T-helper 2 cell treated with Interferon-gamma antibody and Interleukin-4, amounts not matched to agents 5 μg/mL and 100 μg/mL, for 36 hours (primary cell): Measurements from ENCODE around the gene FXYD4.
"Not testable (repeated sequence)": the region's sequence is repeated elsewhere in the genome, so short reads cannot be mapped to it uniquely, and the experiment has no call there.

Experiments
- DNase-seq: peaks from one replicate; pipeline ENCODE4 v3.0.0; 2021; ENCODE audit warnings: low spot score
- H3K27ac Mint-ChIP-seq: one replicate; pipeline ENCODE4 v1.8.0; 2021; ENCODE audit warnings: mild to moderate bottlenecking, mixed read lengths
- H3K27me3 Mint-ChIP-seq: one replicate; pipeline ENCODE4 v1.8.0; 2021; ENCODE audit warnings: low read depth, mixed read lengths
- H3K36me3 Mint-ChIP-seq: one replicate; pipeline ENCODE4 v1.8.0; 2021; ENCODE audit warnings: low read depth, mixed read lengths
- H3K4me1 Mint-ChIP-seq: one replicate; pipeline ENCODE4 v1.8.0; 2021; ENCODE audit warnings: low read depth, mixed read lengths
- H3K4me3 Mint-ChIP-seq: one replicate; pipeline ENCODE4 v1.8.0; 2022; ENCODE audit warnings: mild to moderate bottlenecking, moderate library complexity, mixed read lengths
- H3K9me3 Mint-ChIP-seq: one replicate; pipeline ENCODE4 v1.8.0; 2021; ENCODE audit warnings: mixed read lengths

Gene FXYD4

DNA sequence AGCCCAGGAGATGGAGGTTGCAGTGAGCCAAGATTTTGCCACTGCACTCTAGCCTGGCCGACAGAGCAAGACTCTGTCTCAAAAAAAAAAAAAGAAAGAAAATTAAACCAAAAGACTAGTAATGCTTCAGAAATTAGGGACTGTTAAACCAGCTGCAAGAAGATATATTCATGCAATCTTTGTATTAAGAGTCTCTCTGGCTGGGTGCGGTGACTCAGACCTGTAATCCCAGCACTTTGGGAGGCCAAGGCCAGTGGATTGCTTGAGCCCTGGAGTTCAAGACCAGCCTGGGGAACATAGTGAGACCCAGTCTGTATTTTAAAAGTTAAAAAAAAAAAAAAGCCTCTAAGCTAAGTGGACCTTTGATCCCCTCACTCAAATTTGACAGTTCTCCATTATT lies 40.1 kb downstream of the FXYD4 start:
- Mint-ChIP-seq H3K4me3 (no peak overlapping the region), H3K27ac (no peak overlapping the region), H3K4me1 (peaks cover 13% of the 10 kb centered on the region), H3K27me3 (no peaks in the 10 kb centered on the region), H3K36me3 (peaks cover 17% of the 10 kb centered on the region), H3K9me3 (no peaks in the 10 kb centered on the region)
- no peak for DNase-seq

DNA sequence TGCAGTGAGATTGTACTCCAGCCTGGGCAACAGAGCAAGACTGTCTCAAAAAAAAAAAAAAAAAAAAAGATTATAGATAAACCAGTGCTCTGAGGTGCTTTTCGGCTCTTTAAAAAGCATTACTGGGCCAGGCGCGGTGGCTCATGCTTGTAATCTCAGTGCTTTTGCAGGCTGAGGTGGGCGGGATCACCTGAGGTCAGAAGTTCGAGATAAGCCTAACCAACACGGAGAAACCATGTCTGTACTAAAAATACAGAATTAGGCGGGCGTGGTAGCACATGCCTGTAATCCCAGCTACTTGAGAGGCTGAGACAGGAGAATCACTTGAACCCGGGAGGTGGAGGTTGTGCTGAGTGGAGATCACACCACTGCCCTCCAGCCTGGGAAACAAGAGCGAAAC lies 44.1 kb downstream of the FXYD4 start:
- Mint-ChIP-seq H3K9me3 (peaks cover 4% of the 10 kb centered on the region), H3K27me3 (no peaks in the 10 kb centered on the region), H3K36me3 (no peaks in the 10 kb centered on the region), H3K4me1 (peaks cover 31% of the 10 kb centered on the region), H3K27ac (no peak overlapping the region), H3K4me3 (no peak overlapping the region)
- DNase-seq, result no peak

DNA sequence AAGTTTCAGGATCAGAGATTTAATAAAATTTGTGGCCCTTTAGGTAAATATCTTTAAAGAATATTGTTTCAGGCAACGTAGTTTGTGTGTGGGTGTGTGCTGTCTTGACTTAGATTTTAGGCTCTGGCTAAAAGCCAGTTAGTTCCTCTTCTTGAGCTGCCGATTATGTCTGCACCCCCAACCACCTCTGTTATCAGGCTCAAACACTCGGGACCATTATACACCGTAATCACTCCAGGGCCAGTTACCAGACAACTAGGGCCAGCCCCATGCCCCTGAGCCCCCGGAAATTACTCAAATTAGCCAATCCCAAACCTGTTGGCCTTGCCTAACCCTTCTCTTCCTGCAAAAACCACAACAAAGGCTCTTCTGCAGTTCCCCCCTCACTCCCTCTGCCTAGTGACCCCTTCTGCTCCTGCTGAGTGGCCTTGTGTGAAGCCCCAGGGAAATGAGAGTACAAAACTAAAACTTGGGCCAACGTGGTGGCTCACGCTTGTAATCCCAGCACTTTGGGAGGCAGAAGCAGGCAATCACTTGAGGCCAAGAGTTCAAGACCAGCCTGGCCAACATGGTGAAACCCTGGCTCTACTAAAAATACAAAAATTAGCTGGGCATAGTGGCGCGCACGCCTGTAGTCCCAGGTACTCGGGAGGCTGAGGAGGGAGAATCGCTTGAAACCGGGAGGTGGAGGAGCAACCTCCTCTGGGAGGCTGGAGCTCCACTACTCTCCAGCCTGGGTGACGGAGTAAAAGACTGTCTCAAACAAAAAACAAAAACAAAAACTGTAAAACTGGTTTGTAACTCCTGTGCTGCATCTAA lies 46.7 kb downstream of the FXYD4 start:
- H3K4me1 Mint-ChIP-seq, result peaks cover 38% of the 10 kb centered on the region
- no peaks in the 10 kb centered on the region for H3K27me3 Mint-ChIP-seq
- H3K4me3 Mint-ChIP-seq, result peak overlapping the region; percentile 60
- H3K9me3 Mint-ChIP-seq, result peaks cover 4% of the 10 kb centered on the region
- H3K36me3 Mint-ChIP-seq, result no peaks in the 10 kb centered on the region
- peak; percentile 52 for DNase-seq
- H3K27ac Mint-ChIP-seq, result peak overlapping the region; percentile 91

DNA sequence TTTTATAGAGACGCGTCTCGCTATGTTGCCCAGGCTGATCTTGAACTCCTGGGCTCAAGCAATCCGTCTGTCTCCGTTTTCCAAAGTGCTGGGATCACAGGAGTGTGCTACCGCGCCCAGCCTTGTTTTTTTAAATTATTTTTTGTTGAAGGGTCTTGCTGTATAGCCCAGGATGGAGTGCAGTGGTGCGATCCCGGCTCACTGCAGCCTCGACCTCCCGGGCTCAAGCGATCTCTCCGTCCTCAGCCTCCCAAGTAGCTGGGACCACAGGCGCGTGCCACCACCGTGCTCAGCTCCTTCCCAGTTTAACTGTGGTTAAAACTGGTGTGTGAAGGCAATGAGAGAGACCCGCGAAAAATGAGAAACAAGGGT lies 48.5 kb downstream of the FXYD4 start:
- H3K9me3 Mint-ChIP-seq, result peaks cover 4% of the 10 kb centered on the region
- H3K4me3 Mint-ChIP-seq, result peak overlapping the region; percentile 73
- peaks cover 36% of the 10 kb centered on the region for H3K4me1 Mint-ChIP-seq
- peak overlapping the region; percentile 92 for H3K27ac Mint-ChIP-seq
- H3K27me3 Mint-ChIP-seq, result no peaks in the 10 kb centered on the region
- no peak for DNase-seq
- no peaks in the 10 kb centered on the region for H3K36me3 Mint-ChIP-seq

DNA sequence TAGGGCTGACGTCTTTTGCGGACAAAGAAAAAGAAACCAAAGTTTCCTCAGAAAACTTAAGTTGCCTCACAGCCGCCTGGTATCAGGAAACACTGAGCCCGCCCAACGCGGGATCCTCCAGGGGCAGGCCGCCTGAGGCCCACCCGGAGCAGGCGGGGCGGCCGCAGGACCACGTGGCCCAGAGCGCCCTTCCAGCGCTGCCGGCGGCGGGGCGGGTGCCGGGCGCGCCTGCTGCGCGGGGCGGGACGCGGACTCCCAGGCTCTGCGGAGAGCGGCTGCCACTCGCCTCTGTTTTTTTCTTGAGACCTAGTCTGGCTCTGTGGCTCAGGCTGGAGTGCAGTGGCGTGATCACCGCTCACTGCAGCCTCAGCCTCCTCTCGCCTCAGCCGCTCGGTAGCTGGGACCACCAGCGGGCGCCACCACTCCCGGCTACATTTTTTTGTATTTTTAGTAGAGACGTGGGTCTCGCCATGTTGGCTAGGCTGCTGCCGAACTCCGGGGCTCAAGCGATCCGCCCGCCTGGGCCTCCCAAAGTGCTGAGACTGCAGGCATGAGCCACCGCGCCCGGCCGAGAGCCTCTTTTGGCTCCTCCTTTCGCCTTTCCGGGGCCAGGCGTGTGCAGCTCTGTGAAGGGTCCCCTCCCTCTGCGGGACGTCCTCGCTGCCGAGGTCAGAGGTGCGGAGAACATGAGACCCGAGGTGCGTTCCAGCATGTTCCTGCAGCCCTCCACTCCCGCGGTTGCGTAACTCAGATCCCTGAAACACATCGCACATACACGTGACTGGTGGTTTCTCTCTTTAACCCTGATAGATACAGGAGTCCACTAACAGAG lies 49.1 kb downstream of the FXYD4 start:
- Mint-ChIP-seq H3K27me3 (no peaks in the 10 kb centered on the region), H3K36me3 (no peaks in the 10 kb centered on the region), H3K4me3 (peak overlapping the region; percentile 91), H3K9me3 (peaks cover 4% of the 10 kb centered on the region), H3K27ac (peak overlapping the region; percentile 98), H3K4me1 (peaks cover 37% of the 10 kb centered on the region)
- peak; percentile 87 for DNase-seq

DNA sequence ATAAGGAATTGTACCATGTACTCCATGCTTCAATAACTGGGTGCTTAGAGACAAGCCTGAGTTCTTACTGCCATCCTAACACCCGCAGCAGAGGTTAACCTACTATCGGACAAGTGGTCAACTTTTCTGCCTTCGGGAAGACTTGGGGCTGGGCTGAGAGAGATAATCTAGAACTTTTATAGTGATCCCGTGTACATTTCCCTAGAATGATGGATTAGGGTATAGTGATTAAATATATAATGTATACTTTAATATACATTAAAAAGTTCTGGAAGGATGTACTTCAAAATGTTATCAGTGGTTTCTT lies 49.7 kb downstream of the FXYD4 start:
- Mint-ChIP-seq H3K36me3 (no peaks in the 10 kb centered on the region), H3K27me3 (no peaks in the 10 kb centered on the region), H3K4me1 (peaks cover 42% of the 10 kb centered on the region), H3K27ac (peak overlapping the region; percentile 98), H3K4me3 (peak overlapping the region; percentile 91), H3K9me3 (peaks cover 4% of the 10 kb centered on the region)
- no peak for DNase-seq

DNA sequence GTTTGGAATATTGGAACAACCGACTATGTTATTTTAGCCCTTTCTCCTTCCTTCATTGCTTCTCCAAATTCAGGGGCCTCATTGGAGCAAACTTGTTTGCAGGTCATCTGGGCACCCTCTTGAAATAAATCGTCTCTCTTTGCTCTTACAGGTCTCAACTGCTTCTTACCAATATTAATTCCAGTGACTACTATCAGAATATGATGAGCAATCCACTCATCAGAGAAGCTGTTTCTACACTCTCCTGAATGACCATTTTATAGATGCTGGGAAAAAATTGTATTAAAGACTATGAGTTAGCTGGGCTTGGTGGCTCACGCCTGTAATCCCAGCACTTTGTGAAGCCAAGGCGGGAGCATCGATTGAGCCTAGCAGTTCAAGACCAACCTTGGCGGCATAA lies 50.1 kb downstream of the FXYD4 start:
- no peak for DNase-seq
- H3K36me3 Mint-ChIP-seq, result no peaks in the 10 kb centered on the region
- H3K9me3 Mint-ChIP-seq, result peaks cover 4% of the 10 kb centered on the region
- peak overlapping the region; percentile 26 for H3K27ac Mint-ChIP-seq
- H3K4me3 Mint-ChIP-seq, result peak overlapping the region; percentile 44
- H3K27me3 Mint-ChIP-seq, result no peaks in the 10 kb centered on the region
- H3K4me1 Mint-ChIP-seq, result peaks cover 42% of the 10 kb centered on the region

DNA sequence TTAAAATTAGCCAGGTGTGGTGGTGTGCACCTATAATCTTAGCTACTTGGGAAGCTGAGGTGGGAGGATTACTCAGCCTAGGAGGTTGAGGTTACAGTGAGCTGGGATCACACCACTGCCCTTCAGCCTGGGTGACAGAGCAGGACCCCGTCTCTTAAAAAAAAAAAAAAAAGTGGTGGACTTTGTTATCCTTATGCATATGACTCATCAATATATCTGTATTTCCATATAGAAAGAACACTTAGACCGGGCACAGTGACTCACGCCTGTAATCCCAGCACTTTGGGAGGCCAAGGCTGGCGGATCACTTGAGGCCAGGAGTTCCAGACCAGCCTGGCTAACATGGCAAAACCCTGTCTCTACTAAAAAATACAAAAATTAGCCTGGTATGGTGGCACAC lies 50.5 kb downstream of the FXYD4 start:
- DNase-seq, H3K36me3 Mint-ChIP-seq, H3K27me3 Mint-ChIP-seq, H3K9me3 Mint-ChIP-seq: not testable (repeated sequence)
- H3K4me1 Mint-ChIP-seq, result peaks cover 42% of the 10 kb centered on the region
- peak overlapping the region; percentile 26 for H3K27ac Mint-ChIP-seq
- H3K4me3 Mint-ChIP-seq, result peak overlapping the region; percentile 44

DNA sequence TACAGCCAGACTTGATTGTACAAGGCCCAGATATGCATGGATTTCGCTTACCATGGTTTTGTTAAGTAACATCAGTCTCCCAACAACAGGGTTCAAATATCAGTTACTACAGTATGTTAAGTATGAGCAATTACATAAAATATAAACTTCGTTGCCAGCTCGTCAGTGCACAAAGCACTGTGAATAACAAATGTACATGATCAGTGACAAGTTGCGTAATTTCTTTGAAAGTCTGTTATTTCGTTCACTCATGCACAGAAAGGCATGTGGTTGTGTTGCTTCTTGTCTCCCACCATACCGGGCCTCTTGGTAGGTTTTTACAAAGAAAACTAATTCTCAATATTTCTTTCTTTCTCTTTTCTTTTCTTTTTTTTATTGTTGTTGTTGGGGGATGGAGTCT lies 53.0 kb downstream of the FXYD4 start:
- DNase-seq, result no peak
- H3K9me3 Mint-ChIP-seq, result peaks cover 4% of the 10 kb centered on the region
- H3K36me3 Mint-ChIP-seq, result no peaks in the 10 kb centered on the region
- H3K27me3 Mint-ChIP-seq, result no peaks in the 10 kb centered on the region
- no peak overlapping the region for H3K4me3 Mint-ChIP-seq
- peaks cover 35% of the 10 kb centered on the region for H3K4me1 Mint-ChIP-seq
- H3K27ac Mint-ChIP-seq, result no peak overlapping the region
